T47D (cell line): Measurements from ENCODE around the gene EVX2.

Experiments
- DNase-seq, 2 experiments: peaks; one replicate each; pipeline versions ENCODE4 v3.0.0 to v3.0.0-alpha.2; 2011 to 2012; ENCODE audit warnings: low read depth in 1 of 2, low spot score in 1 of 2
- JUND ChIP-seq: IDR thresholded peaks from 2 replicates; pipeline ENCODE4 v1.6.1; 2012; ENCODE audit warnings: low read depth
- in situ Hi-C: cut with HindIII; loops from 2 replicates; pipeline ENCODE4 v1.10.0; 2016; ENCODE audit warnings: low sequenced_read_pairs, low pct_unique_long_range_greater_than_20kb

Gene EVX2

GRCh38 chr2:176066645-176067588, 16.8 kb downstream of the EVX2 start:
- in situ Hi-C loops, result no loop called here
- TF ChIP-seq JUND, result no peak
- no peak for DNase-seq

- in situ Hi-C loops, result no loop called here
- no peak for TF ChIP-seq JUND
- DNase-seq, result no peak
Observed at GRCh38 chr2:176063958-176064357, 19.8 kb downstream of the EVX2 start.

- no peak for TF ChIP-seq JUND
- in situ Hi-C loops, result no loop called here
- no peak for DNase-seq
Observed at GRCh38 chr2:176056406-176056805, 27.4 kb downstream of the EVX2 start.

GRCh38 chr2:176039375-176039774, 44.4 kb downstream of the EVX2 start:
- no peak for DNase-seq
- no peak for TF ChIP-seq JUND
- in situ Hi-C loops, result no loop called here

- no peak for DNase-seq
- in situ Hi-C loops, result no loop called here
- no peak for TF ChIP-seq JUND
Observed at GRCh38 chr2:176038694-176039093, 45.1 kb downstream of the EVX2 start.

GRCh38 chr2:176035013-176035691, 48.6 kb downstream of the EVX2 start:
- DNase-seq, result no peak
- in situ Hi-C loops, result no loop called here
- no peak for TF ChIP-seq JUND

- no peak for DNase-seq
- in situ Hi-C loops, result no loop called here
- TF ChIP-seq JUND, result no peak
Observed at GRCh38 chr2:176027806-176028205, 56.0 kb downstream of the EVX2 start.
